SK-N-SH (cell line): ENCODE data around the gene ALDH1L1. TPM values are rescaled to one million over a fixed set of nuclear protein-coding genes. Genes with fewer than 3 reads are reported as not detected.

Source experiments
- CTCF ChIA-PET: fragments of 300-600, 350-600 bp; formaldehyde crosslinking; extraction: SDS; loops from one replicate; lab custom pipeline; 2021; lab: Yijun Ruan, JAX
- POLR2A ChIA-PET: fragments of 350-600 bp; sonication (Branson Sonifier 250); formaldehyde crosslinking; extraction: SDS; loops from one replicate; lab custom pipeline; 2020; ENCODE audit warnings: antibody characterized with exemption, inconsistent platforms; lab: Yijun Ruan, JAX
- DNase-seq: peaks from one replicate; pipeline ENCODE4 v3.0.0; 2012
- H2AFZ ChIP-seq: fragments of 200-600 bp; sonication (generic); 2 replicates; pipeline ENCODE4 v1.8.1; 2016; ENCODE audit warnings: antibody characterized with exemption, mild to moderate bottlenecking, low read depth
- H3F3A ChIP-seq: fragments of 200-600 bp; sonication (generic); replicated peaks from 2 replicates; pipeline ENCODE3; 2016; ENCODE audit warnings: antibody characterized with exemption, mild to moderate bottlenecking; ENCODE audit not compliant: insufficient read depth
- H3K27ac ChIP-seq, 2 experiments: fragments of 200-500 bp in 1 of 2; fragments of 200-600 bp in 1 of 2; sonication (Bioruptor generic) in 1 of 2; sonication (generic), shearing (Covaris generic) in 1 of 2; 2 replicates each; pipeline versions ENCODE4 v1.5.1 to v1.6.1; 2014 to 2016; ENCODE audit warnings: low read depth in 2 of 2, inconsistent platforms in 1 of 2, low read length in 1 of 2, mild to moderate bottlenecking in 1 of 2, mixed read lengths in 1 of 2
- H3K27me3 ChIP-seq: fragments of 200-600 bp; sonication (generic), shearing (Covaris generic); 2 replicates; pipeline ENCODE4 v1.6.1; 2016; ENCODE audit warnings: mixed run types; ENCODE audit not compliant: insufficient read depth
- H3K36me3 ChIP-seq, 2 experiments: fragments of 200-500 bp in 1 of 2; fragments of 200-600 bp in 1 of 2; sonication (Bioruptor generic) in 1 of 2; sonication (generic) in 1 of 2; replicated peaks in 1 of 2; 2 replicates each; pipeline versions ENCODE3 to v1.5.1; 2014 to 2016; ENCODE audit warnings: low read length in 1 of 2, mild to moderate bottlenecking in 1 of 2; ENCODE audit not compliant: insufficient read depth in 2 of 2, control insufficient read depth in 1 of 2
- H3K4me1 ChIP-seq, 2 experiments: fragments of 200-500 bp in 1 of 2; fragments of 200-600 bp in 1 of 2; sonication (Bioruptor generic) in 1 of 2; sonication (generic), shearing (Covaris generic) in 1 of 2; 2 replicates each; pipeline versions ENCODE4 v1.5.1 to v1.6.1; 2014 to 2016; ENCODE audit warnings: low read depth in 1 of 2, low read length in 1 of 2, mixed run types in 1 of 2; ENCODE audit not compliant: insufficient read depth in 2 of 2, control insufficient read depth in 1 of 2
- H3K4me2 ChIP-seq: fragments of 200-600 bp; sonication (generic), shearing (Covaris generic); 2 replicates; pipeline ENCODE4 v1.6.1; 2017; ENCODE audit warnings: mixed run types
- H3K4me3 ChIP-seq, 2 experiments: fragments of 200-500 bp in 1 of 2; fragments of 200-600 bp in 1 of 2; sonication (Bioruptor generic) in 1 of 2; sonication (generic), shearing (Covaris generic) in 1 of 2; 2 replicates each; pipeline versions ENCODE4 v1.5.1 to v1.8.1; 2014 to 2016; ENCODE audit warnings: low read depth in 2 of 2, inconsistent platforms in 1 of 2, low read length in 1 of 2, mild to moderate bottlenecking in 1 of 2, mixed read lengths in 1 of 2, moderate library complexity in 1 of 2
- H3K79me2 ChIP-seq: fragments of 200-600 bp; sonication (generic); 2 replicates; pipeline ENCODE4 v1.8.1; 2017; ENCODE audit warnings: mild to moderate bottlenecking; ENCODE audit not compliant: insufficient read depth
- H3K9ac ChIP-seq: fragments of 200-600 bp; sonication (generic); 2 replicates; pipeline ENCODE4 v1.6.1; 2017; ENCODE audit warnings: mixed run types
- H3K9me2 ChIP-seq: fragments of 200-600 bp; sonication (generic); 2 replicates; pipeline ENCODE4 v1.6.1; 2017; ENCODE audit warnings: mixed run types
- H3K9me3 ChIP-seq: fragments of 200-600 bp; sonication (generic); 2 replicates; pipeline ENCODE4 v1.6.1; 2017; ENCODE audit warnings: mixed run types, mild to moderate bottlenecking, moderate library complexity
- H4K20me1 ChIP-seq: fragments of 200-600 bp; sonication (generic); 2 replicates; pipeline ENCODE4 v1.6.1; 2017; ENCODE audit warnings: mild to moderate bottlenecking, mixed run types; ENCODE audit not compliant: insufficient read depth
- CHD2 ChIP-seq: fragments of 150-350 bp; IDR thresholded peaks from 2 replicates; pipeline ENCODE4 v1.6.1; 2018; ENCODE audit warnings: low read length; ENCODE audit not compliant: partially characterized antibody
- ELF1 ChIP-seq: IDR thresholded peaks from 2 replicates; pipeline ENCODE4 v1.4.0; 2012
- EP300 ChIP-seq, 2 experiments: IDR thresholded peaks; 2 replicates each; pipeline versions ENCODE4 v1.4.0 to v1.6.1; 2012; ENCODE audit warnings: borderline replicate concordance in 1 of 2, low read depth in 1 of 2, low read length in 1 of 2
- EZH2phosphoT487 ChIP-seq: fragments of 200-600 bp; sonication (generic); IDR thresholded peaks from 2 replicates; pipeline ENCODE4 v1.6.1; 2017; ENCODE audit warnings: low read depth, mixed run types, mild to moderate bottlenecking, antibody characterized with exemption, moderate library complexity, borderline replicate concordance
- FOXM1 ChIP-seq: IDR thresholded peaks from 2 replicates; pipeline ENCODE4 v1.4.0; 2012; ENCODE audit warnings: low read depth, mild to moderate bottlenecking
- IRF3 ChIP-seq: fragments of 150-350 bp; IDR thresholded peaks from 2 replicates; pipeline ENCODE4 v1.6.1; 2016; ENCODE audit warnings: mild to moderate bottlenecking, low read depth, low read length
- JUND ChIP-seq: IDR thresholded peaks from 2 replicates; pipeline ENCODE4 v1.4.0; 2012
- MEF2A ChIP-seq: IDR thresholded peaks from 2 replicates; pipeline ENCODE4 v1.4.0; 2012; ENCODE audit warnings: low read depth, borderline replicate concordance
- POLR2AphosphoS5 ChIP-seq: IDR thresholded peaks from 2 replicates; pipeline ENCODE4 v1.6.1; 2012; ENCODE audit warnings: low read depth, low read length
- RAD21 ChIP-seq: IDR thresholded peaks from 2 replicates; pipeline ENCODE4 v1.6.1; 2012; ENCODE audit warnings: mild to moderate bottlenecking, low read length
- RCOR1 ChIP-seq: fragments of 150-350 bp; IDR thresholded peaks from 2 replicates; pipeline ENCODE4 v1.6.1; 2017; ENCODE audit warnings: antibody characterized with exemption, low read length
- RFX5 ChIP-seq: IDR thresholded peaks from 2 replicates; pipeline ENCODE4 v1.6.1; 2012; ENCODE audit warnings: mild to moderate bottlenecking, improper control_type of control experiment, low read length
- SIN3A ChIP-seq: IDR thresholded peaks from 2 replicates; pipeline ENCODE4 v1.6.1; 2012; ENCODE audit warnings: low read depth, mild to moderate bottlenecking, low read length, moderate library complexity, borderline replicate concordance
- TEAD4 ChIP-seq: IDR thresholded peaks from 2 replicates; pipeline ENCODE4 v1.4.0; 2012; ENCODE audit warnings: mild to moderate bottlenecking, borderline replicate concordance; ENCODE audit not compliant: insufficient read depth
- WGBS: methylation state at CpG from one replicate; pipeline ENCODE4 v1.1.6; 2017; ENCODE audit warnings: low lambda C conversion rate; 5-methylcytosine and 5-hydroxymethylcytosine counted together
- polyA plus RNA-seq, 3 experiments: library from polyadenylated mRNA; depleted of rRNA; stranded (reverse); fragments of >200 nt; gene quantifications; 2 replicates each; pipeline ENCODE4 v1.2.3, GENCODE V29; 2012
- TF ChIP-seq, protein P1 (sequence below): fragments of 200-600 bp; sonication (generic); IDR thresholded peaks from 2 replicates; pipeline ENCODE4 v1.6.1; 2017; ENCODE audit warnings: antibody characterized with exemption, mild to moderate bottlenecking, moderate library complexity
- TF ChIP-seq, protein P2 (sequence below): IDR thresholded peaks from 2 replicates; pipeline ENCODE4; 2012
- TF ChIP-seq, protein P3 (sequence below): fragments of 150-350 bp; IDR thresholded peaks from 2 replicates; pipeline ENCODE4 v1.6.1; 2017; ENCODE audit warnings: antibody characterized with exemption, low read length, low read depth, borderline replicate concordance
- TF ChIP-seq, protein P4 (sequence below): IDR thresholded peaks from 2 replicates; pipeline ENCODE4 v1.6.1; 2012; ENCODE audit warnings: mild to moderate bottlenecking, low read depth, low read length, moderate library complexity
- TF ChIP-seq, protein P5 (sequence below): IDR thresholded peaks from 2 replicates; pipeline ENCODE4 v1.4.0; 2012; ENCODE audit warnings: low read depth

ALDH1L1 gene
- polyA plus RNA-seq, 1 of the 3 experiments (the other 2 are of a cell fraction): not detected

DNA sequence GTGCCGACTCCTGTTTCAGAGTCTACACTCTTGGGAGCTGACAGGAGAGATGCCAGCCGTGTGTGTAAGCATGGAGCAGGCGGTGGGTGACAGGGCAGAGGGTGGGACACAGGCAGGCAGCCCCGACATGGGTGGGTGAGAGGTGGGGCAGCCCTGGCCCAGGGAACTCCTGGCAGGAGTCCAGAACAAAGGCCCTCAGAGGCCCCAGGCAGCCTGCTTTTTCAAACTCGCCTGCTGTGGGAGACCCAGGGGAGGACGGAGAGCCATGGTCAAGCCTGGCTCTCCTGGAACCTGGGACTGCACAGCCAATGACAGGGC lies 67.2 kb downstream of the ALDH1L1 start:
- no peak for DNase-seq
- POLR2A ChIA-PET: no interaction called here
- CTCF ChIA-PET: interaction anchor here (4.3 kb wide), 1 partner anchor 20 kb away, joined by 25 read pairs; no protein-coding TSS in a partner anchor

More for the DNA sequence above, 67.2 kb downstream of the ALDH1L1 start:
- no peaks in the 10 kb centered on the region for H3K36me3 ChIP-seq
- H3K4me2 ChIP-seq: no peak overlapping the region
- H4K20me1 ChIP-seq: no peaks in the 10 kb centered on the region
- H3K79me2 ChIP-seq: no peaks in the 10 kb centered on the region
- no peak overlapping the region for H3K9ac ChIP-seq
- no peaks in the 10 kb centered on the region for H3F3A ChIP-seq
- H3K4me1 ChIP-seq: no peaks in the 10 kb centered on the region
- no peaks in the 10 kb centered on the region; the same call in 1 of the 2 replicates for H3K27me3 ChIP-seq
- H3K4me3 ChIP-seq: no peak overlapping the region
- H3K27ac ChIP-seq: no peak overlapping the region
- 80% methylated on average over 1 of the region's 6 CpGs for WGBS
- no peaks in the 10 kb centered on the region for H3K9me2 ChIP-seq
- TF ChIP-seq, protein P1, sequence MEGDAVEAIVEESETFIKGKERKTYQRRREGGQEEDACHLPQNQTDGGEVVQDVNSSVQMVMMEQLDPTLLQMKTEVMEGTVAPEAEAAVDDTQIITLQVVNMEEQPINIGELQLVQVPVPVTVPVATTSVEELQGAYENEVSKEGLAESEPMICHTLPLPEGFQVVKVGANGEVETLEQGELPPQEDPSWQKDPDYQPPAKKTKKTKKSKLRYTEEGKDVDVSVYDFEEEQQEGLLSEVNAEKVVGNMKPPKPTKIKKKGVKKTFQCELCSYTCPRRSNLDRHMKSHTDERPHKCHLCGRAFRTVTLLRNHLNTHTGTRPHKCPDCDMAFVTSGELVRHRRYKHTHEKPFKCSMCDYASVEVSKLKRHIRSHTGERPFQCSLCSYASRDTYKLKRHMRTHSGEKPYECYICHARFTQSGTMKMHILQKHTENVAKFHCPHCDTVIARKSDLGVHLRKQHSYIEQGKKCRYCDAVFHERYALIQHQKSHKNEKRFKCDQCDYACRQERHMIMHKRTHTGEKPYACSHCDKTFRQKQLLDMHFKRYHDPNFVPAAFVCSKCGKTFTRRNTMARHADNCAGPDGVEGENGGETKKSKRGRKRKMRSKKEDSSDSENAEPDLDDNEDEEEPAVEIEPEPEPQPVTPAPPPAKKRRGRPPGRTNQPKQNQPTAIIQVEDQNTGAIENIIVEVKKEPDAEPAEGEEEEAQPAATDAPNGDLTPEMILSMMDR: no peak
- TF ChIP-seq, protein P2, sequence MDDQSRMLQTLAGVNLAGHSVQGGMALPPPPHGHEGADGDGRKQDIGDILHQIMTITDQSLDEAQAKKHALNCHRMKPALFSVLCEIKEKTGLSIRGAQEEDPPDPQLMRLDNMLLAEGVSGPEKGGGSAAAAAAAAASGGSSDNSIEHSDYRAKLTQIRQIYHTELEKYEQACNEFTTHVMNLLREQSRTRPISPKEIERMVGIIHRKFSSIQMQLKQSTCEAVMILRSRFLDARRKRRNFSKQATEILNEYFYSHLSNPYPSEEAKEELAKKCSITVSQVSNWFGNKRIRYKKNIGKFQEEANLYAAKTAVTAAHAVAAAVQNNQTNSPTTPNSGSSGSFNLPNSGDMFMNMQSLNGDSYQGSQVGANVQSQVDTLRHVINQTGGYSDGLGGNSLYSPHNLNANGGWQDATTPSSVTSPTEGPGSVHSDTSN: no peak
- TF ChIP-seq, protein P3, sequence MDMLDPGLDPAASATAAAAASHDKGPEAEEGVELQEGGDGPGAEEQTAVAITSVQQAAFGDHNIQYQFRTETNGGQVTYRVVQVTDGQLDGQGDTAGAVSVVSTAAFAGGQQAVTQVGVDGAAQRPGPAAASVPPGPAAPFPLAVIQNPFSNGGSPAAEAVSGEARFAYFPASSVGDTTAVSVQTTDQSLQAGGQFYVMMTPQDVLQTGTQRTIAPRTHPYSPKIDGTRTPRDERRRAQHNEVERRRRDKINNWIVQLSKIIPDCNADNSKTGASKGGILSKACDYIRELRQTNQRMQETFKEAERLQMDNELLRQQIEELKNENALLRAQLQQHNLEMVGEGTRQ: no peak
- TF ChIP-seq POLR2AphosphoS5 (no peak), JUND (no peak), EZH2phosphoT487 (no peak), IRF3 (no peak), SIN3A (no peak), MEF2A (no peak), RAD21 (no peak), RCOR1 (no peak), ELF1 (no peak), FOXM1 (no peak), RFX5 (no peak), EP300 (IDR thresholded peaks at IDR 0.05; ENCODE audit: borderline replicate concordance in 1 of 2, low read depth in 1 of 2, low read length in 1 of 2) (no peak), CHD2 (no peak), TEAD4 (no peak)
- TF ChIP-seq, protein P4, sequence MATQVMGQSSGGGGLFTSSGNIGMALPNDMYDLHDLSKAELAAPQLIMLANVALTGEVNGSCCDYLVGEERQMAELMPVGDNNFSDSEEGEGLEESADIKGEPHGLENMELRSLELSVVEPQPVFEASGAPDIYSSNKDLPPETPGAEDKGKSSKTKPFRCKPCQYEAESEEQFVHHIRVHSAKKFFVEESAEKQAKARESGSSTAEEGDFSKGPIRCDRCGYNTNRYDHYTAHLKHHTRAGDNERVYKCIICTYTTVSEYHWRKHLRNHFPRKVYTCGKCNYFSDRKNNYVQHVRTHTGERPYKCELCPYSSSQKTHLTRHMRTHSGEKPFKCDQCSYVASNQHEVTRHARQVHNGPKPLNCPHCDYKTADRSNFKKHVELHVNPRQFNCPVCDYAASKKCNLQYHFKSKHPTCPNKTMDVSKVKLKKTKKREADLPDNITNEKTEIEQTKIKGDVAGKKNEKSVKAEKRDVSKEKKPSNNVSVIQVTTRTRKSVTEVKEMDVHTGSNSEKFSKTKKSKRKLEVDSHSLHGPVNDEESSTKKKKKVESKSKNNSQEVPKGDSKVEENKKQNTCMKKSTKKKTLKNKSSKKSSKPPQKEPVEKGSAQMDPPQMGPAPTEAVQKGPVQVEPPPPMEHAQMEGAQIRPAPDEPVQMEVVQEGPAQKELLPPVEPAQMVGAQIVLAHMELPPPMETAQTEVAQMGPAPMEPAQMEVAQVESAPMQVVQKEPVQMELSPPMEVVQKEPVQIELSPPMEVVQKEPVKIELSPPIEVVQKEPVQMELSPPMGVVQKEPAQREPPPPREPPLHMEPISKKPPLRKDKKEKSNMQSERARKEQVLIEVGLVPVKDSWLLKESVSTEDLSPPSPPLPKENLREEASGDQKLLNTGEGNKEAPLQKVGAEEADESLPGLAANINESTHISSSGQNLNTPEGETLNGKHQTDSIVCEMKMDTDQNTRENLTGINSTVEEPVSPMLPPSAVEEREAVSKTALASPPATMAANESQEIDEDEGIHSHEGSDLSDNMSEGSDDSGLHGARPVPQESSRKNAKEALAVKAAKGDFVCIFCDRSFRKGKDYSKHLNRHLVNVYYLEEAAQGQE: no peak
- TF ChIP-seq, protein P5, sequence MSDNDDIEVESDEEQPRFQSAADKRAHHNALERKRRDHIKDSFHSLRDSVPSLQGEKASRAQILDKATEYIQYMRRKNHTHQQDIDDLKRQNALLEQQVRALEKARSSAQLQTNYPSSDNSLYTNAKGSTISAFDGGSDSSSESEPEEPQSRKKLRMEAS: no peak
- H2AFZ ChIP-seq: no peak overlapping the region
- no peaks in the 10 kb centered on the region for H3K9me3 ChIP-seq
